HG02852 (cell line): ENCODE data around the gene GP9.

Source experiments
- ATAC-seq: cut with Tn5 transposase; IDR thresholded peaks from one replicate; pipeline ENCODE4 v1.9.1; 2021; ENCODE audit warnings: mild to moderate bottlenecking, moderate library complexity; ENCODE audit not compliant: unreplicated experiment

Gene GP9

DNA sequence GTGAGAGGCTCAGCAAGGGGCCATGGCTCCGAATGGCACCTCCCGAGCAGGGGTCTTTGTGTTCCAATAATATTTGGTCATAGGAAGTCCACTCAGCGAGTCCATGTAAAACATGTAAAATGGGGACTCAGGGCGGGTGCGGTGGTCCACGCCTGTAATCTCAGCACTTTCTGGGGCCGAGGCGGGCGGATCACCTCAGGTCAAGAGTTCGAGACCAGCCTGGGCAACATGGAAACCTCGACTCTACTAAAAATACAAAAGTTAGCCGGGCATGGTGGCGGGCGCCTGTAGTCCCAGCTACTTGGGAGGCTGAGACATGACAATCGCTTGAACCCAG, 33.1 kb upstream of the GP9 start:
- no peak for ATAC-seq

DNA sequence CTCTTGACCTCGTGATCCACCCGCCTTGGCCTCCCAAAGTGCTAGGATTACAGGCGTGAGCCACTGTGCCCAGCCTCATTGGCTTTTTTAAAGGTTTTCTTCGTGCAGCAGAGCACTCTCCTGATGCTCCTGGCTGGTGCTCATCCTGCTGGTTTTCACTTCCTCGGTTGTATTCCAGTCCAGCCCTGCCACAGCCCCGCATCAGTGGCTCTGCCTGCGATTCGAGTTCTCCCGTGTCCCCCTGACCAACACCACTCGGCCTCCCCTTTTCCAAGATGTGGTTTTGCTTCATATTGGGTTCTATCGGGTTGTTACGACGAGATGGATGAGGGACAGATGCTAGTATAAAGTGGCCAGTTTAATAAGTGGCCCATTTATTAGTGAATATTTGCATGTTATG, 31.7 kb upstream of the GP9 start:
- ATAC-seq, result no peak

DNA sequence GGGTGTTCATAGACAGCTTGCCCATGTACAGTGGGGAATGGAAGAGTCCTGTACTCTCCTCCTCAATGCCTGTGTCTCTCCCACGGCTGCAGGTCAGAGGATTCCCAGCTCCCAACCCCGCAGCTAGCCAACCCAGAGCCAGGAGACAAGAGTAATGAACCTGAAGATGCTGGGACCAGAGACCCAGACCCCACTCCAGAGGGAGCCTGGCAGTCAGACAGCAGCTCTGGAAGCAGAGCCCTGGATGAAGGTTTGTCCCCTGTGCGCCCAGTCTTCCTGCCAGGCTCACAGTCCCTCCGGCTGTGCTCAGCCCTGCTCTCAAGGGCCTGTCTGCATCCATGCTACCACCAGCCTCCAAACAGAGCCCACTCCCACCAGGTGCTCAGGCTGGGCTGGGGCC, 30.0 kb upstream of the GP9 start:
- ATAC-seq, result no peak

DNA sequence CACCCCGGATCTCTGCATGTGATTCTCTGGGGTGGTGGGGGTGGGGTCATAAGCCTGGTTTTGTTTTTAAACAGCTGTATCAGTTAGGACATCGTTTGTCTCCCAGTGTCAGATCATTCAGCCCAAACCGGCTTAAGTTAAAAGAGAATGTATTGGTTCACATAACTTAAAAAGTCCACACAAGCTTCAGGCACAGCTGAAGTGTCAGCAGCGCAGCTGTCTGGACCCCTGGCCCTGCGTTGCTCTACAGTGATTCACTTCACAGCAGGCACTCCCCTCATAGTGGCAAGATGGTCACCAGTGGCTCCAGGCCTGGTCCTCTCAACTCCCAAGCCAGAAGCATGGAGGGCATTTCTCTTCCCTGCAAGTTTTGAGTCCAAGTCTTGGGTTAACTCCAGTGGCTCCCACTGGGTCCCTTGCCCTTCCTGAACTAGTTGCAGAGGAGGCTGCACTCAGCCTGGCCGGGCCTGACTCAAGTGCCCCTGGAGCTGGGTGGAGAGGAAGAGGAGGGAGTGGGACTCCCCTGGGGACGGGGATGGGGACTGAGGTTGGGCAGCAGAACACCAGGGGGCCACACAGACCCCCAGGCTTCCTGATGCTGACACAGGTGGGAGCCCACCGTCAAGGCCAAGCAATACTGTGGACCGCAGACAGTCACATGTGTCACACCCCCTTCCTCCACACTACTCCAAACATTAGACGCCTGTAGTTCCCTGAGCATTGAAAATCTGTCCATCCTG, 28.9 kb upstream of the GP9 start:
- no peak for ATAC-seq

DNA sequence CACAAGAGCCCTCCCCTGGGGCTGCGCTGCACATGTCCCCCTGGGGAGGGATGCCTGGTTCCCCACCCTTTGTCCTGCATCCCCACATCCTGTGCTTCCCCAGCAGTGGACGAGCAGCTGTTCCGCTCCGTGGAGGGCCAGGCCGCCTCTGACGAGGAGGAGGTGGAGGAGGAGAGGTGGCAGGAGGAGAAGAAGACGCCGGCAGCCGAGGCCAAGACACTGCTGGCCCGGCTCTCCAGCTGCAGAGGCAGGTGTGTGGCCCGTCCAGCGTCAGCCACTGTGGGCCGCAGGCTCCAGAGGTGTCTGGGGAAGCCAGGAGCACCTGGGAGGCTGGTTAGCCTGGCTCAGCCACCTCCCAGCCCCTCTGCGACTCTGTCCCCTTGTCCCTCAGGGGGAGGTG, 27.9 kb upstream of the GP9 start:
- no peak for ATAC-seq

DNA sequence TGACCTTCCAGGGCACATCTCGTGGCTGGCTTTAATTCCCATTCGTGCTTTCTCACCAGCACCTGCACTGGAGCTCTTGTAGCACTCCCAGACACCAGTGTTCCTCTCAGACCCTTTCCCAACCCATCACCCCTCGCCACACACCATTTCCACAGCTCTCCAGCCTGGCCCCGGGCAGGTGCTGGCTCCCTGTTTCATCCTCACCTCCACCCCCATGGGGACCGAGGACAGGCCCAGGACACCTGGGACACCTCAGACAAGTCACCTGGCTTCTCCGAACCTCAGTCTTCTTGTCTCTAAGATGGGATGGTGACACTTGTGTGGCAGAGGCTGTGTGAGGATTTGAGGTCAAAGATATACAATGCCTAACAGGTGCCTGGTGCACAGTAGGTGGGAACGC, 27.4 kb upstream of the GP9 start:
- no peak for ATAC-seq

DNA sequence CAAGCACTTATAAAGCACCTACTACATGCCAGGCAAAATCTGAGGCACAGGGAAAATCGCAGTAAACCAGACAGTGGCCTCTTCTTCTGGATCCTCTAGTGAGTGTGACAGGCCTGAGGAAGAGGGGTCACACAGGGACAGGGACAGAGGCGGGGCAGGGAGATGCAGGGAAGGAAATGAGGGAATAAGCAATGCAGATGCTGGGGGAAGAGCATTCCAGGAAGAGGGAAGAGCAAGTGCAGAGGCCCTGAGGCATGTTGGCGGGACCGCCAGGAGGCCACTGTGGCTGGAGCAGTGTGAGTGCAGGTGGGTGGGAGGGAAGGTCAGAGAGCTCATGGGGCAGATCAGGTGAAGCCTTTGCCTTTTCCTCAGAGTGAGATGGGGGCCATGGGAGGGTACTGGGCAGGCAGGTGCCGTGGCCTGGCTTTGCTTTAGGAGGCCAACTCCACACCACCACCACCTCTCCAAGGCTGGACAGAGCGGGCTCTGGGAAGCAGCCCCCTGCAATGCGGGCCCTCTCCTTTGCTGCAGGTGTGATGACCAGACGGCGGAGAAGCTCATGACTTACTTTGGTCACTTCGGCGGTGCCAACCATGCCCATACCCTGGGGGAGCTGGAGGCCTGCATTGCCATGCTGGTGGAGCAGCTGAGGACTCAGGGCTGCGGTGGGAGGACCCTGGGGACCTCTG, 26.8 kb upstream of the GP9 start:
- no peak for ATAC-seq

DNA sequence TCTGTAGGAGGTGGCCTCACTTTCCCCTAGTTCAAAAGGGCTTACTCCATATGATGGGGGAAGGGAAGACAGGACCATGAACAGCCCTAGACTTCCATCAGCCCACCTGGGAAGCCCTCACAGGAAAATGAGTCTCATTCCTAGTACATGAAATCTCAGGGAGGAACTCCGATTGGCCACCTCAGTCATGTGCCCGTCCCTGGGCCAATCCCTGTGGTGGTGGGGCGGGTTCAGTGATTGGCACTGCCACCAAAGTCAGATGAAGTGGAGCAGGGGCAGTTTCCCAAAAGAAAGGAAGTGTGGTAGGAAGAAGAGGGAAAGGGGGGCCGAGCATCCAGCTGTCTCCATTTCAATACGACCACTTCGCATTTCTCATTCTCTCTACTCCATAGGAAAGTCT, 25.9 kb upstream of the GP9 start:
- ATAC-seq, result no peak

DNA sequence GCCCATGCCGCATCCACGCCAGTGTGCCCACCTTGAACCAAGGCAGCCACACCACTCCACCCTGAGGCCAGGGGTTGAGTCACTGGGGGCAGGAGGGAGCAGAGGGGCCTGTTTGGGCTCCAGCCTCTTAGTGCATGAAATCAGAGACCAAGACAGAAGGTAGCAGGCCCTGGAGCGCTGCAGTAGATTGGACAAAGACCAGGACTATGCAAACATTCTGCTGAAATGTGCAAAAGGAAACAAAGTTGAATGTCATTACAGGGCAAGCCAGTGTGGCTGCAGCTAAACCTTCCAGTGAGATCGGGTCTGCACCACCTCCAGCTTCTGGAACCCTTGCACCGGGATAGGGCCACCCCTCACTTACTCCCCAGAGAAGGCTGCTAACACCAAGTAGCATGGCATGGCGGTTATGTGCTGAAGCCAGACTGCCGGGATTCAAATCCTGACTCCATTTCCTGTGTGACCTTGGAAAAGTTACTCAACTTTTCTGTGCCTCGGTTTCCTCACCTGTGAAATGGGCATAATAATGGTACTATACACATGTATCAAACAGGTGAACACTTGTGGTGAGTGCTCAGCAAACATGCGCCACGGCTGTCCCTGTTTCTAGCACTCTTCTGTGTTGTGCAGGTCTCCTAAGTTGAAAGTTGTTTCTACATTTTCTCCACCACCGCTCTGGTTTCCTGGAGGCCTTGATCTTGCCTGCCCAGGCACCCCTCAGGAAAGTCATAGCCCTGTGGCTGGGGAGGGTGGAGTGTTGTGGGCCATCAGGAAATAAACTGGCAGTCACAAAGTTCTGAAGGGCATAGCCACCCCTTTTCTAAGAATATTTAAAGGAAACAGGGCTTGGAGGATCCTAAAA, 25.0 kb upstream of the GP9 start:
- ATAC-seq, result no peak

DNA sequence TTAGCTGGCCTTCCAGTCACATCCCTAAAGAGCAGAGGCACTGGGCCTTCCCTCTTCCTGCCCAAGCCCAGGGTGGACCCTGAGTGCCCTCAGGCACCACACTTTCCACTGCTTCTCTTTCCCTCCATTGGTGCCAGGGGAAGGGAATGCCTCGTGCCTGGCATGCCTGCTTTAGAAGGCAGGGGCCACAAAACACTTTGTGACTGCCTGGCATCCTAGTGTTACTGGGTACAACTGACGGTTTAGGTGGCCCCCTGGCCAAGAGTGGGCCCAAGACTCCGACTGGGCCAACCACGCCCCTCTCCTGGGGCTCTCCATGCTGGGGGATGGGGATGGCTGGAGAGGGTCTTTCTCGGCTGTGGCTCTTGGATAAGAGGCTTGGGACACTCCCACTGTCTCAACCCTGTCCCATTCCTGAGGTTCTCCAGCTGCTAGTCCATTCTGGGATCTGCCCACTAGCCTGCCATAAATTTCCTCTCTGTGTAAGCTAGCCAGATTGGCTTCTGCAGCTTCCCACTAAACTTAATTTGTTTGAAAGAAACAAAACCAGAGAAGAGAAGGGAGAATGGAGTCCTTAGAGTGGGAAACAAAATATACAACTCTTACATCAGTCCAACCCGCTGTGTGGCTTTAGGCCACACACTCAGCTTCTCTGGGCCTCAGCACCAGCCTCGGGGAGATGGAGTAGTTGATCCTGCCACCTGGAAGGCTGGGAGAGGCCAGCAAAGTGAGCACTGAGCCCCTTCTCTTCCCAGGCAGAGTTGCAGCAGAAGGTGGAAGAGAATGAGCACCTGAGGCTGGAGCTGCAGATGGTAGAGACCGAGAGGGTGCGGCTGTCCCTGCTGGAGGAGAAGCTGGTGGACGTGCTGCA, 24.1 kb upstream of the GP9 start:
- ATAC-seq, result no peak

DNA sequence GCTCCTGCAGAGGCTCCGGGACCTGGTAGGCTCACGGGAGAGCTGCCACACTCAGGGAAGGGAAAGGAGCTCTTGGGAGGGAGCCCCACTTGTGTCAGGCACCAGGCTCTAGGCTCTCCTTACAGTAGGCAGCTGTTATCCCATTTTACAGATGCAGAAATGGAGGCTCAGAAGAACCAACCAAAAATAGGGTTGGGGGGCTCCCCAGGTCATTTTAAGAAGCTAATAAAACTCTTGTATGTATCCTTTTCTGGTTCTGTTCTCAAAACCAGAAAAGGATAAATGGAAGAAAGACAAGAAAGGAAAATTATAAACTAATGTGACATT, 23.5 kb upstream of the GP9 start:
- ATAC-seq, result no peak

DNA sequence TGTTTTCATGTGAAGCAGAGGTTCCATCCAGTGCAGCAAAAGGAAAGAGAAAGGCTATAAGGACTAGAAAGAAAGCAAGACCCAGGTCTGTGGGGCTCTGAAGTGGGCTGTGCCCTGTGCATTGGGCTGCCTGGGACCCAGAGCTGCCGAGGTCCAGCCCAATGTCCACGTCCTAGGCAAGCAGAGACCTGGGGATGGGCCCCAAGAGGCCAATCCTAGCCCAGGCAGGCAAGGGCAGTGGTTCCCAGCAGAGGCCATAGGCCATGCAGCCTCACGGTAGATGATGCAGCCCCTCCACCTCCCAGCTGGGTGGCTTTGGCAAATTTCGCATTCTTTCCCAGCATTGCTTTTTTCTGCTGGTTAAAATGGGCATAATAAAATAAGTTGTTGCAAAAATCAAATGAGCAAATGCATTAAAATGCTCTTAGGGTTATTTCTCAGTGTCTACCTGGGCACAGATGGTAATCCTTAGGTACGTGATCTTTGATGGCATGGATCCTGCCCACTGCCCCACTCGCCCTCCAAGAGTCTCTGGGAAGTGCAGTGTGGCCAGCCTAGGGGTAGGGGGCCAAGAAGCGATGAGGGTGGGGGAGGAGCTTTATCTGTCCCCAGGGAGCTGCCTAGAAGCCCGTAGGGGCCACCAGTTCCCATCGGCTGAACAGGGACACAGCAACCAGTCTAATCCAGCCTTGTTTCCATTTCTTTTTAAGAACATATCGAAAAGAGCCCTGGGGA, 22.3 kb upstream of the GP9 start:
- no peak for ATAC-seq

DNA sequence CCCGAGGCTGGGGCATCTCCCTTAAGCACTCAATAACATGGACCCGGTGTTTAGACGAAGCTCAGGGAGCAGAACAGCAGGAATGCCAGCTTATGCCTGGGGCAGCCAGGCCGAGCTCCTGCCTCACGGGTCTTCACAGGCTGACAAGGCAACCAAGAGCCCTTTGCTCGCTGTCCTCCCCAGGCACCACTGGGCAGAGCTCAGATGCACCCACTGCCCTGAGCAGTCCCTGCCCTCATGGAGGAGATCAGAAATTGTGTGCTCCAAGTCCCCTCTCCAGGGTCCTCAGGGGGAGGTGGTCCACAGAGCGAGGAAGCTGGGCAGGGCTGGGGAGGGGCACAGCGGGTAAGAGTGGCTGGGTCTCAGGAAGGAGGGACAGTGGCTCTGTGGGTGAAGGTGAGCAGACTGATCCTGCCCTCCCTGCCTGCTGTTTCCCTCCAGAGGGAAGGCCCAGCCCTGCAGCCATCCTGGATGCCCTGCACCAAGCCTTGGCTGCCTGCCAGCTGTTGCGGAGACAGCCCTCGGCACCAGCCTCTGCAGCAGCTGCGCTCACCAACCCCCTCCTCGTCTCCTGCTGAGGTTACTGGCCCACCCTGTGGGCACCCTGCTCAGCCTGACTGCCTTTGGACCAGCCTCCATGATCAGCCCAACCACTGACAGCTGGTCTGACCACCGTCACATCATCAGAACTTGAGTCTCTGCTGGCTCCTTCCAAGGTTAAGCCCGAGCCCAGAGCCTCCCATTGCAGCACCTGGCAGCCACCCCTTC, 21.1 kb upstream of the GP9 start:
- ATAC-seq, result no peak

DNA sequence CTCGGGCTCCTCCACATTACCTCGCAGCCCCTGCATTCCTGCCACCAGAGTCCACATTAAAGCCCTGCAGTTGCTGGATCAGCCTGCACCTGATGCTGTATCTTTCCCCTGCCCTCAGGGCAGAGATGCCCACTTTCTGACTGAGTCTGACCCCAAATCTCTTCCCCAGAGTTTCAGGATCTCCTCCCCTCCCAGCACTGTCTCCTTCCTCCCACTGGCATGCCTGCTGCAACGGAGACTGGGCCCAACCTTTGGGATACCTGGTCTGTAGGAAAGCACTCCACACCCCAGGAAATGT, 20.6 kb upstream of the GP9 start:
- no peak for ATAC-seq

DNA sequence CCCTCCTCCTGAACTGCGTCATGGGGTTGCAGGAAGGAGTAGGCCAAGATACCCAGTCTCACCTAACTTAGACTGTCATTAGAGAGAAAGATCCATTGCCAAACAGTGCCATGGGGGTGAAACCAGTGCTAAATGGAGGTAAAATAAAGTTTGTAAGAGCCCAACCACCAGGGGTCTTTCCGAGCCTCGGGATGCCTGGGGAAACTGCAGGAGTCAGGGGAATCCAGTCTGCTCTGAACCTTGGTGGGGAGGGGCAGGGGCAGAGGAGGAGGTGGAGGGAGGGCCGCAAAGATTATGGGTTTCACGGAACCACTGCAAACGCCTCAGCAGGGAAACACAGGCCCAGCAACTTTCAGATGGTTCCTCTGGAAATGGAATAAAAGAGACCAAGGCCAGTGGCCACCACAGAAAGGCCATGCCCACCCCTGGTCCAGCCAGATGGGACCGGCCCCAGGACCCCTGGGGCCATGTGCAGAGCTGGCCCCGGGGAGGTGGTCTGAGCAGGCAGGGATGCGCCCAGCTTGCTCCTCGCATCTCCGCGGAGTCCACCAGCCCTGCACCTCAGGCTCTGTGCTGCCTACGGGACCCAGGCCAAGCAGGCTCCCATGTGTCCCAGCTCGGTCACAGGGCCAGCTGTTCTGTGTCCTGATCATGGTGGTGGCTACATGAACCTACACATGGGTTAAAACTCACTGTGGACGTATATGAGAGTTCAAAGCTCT, 19.8 kb upstream of the GP9 start:
- ATAC-seq, result no peak

DNA sequence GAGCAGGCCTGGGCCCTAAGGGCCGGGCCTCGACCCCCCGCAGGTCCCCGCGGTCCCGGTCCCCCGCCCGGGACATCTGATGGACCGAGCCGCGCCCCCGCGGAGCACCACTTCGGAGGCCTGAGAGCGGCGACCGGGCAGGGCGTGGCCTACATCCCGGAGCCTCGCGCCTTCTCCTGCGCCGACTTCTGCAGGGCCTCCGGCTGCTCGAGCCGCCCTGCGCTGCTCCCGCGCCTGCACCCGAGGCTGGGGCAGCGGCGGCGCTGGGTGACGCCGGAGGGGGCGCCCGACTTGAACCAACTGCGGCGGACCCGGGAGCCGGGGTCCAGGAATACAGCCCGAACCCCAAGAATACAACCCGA, 14.9 kb upstream of the GP9 start:
- ATAC-seq, result no peak

DNA sequence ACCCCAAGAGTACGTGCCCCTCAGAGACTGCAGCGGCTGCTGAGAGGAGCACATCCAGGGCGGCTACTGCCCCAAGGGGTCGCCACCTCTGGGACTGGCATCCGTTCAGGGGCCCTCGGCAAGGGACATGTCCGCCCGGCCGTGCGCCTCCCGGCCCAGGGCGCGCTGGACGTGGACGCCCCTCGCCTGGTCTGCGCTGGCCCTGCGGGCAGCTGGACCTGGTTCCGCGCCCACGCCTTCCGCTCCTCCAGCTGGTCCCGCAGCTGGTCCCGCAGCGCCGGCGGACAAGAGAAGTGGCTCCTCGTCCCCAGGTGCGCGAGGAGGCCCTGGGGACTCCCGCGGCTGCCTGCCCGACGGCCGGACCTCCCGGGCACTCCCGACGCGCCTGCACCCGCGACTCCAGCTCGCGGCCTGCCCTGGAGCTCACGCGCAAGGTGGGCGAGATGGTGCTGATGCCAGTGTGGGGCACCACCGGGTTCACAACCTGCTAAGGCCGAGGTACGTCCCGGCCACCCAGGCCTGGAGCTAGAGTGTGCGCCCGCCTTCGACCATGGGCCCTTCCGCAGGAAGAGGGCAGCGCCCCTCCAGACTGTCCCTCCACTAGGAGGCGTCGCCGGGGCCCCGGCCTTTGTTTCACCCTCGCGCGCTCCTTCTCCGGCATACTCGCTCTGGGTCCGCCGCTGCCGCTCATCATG, 14.4 kb upstream of the GP9 start:
- ATAC-seq, result no peak

DNA sequence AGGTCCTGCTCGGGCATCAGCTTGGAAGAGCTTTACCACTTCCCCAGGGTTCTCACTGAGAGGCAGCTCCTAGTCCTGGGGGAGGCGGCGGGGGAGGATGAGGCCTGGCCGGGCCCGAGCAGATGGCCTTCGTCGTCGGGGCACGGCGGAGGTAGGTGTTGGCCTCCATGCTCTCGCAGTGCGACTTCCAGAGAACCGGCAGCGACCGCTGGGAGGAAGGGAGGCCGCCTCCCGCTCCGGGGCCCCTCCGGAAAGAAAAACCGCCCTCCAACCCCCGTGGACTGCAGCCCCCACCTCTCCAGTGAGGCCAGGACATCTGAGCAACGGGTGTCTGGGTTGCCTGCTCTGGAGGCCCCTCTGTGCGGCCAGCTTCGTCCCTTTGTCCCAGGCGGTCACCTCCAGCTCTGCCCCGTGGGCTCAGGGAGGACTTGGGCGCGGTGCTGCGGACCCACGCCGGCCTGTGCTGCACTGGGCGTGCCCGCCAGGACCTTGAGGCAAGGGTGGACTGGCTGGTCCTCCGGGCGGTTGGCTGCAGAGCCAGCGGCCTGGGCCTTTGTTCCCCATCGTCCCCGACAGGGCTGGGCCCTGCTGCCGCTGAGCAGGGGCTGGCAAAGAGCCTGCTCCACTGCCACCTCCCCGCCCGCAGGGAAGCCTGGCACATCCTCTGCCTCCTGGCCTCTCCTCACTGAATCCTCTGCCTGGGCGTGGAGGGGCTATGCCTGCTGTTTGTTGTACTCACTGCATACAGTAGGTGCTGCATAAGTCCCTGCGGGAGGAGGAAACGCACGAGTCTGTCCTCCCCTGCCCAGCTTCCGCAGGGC, 13.6 kb upstream of the GP9 start:
- no peak for ATAC-seq
